HepG2 (cell line): ENCODE results near the gene IQCC. TPM values are rescaled to one million over a fixed set of nuclear protein-coding genes. Genes with fewer than 3 reads are reported as not detected.

Experiments
- ARID3A ChIP-seq: IDR thresholded peaks from 2 replicates; pipeline ENCODE4 v1.6.1; 2012; ENCODE audit warnings: low read depth, low read length, improper control_type of control experiment
- ARNTL ChIP-seq: sonication (generic); formaldehyde crosslinking; IDR thresholded peaks from 2 replicates; pipeline ENCODE4 v1.4.0; 2020; ENCODE audit warnings: mild to moderate bottlenecking, missing genetic modification reagents
- CTCF ChIP-seq: sonication (generic); formaldehyde crosslinking; IDR thresholded peaks from 2 replicates; pipeline ENCODE4 v1.5.0; 2020; ENCODE audit warnings: mild to moderate bottlenecking, missing genetic modification reagents, moderate library complexity
- DMAP1 ChIP-seq: IDR thresholded peaks from 2 replicates; pipeline ENCODE4 v1.6.1; 2016
- EEA1 ChIP-seq: sonication (generic); formaldehyde crosslinking; IDR thresholded peaks from 2 replicates; pipeline ENCODE4 v1.5.1; 2020; ENCODE audit warnings: mild to moderate bottlenecking, missing genetic modification reagents, borderline replicate concordance
- ESRRA ChIP-seq: sonication (generic); formaldehyde crosslinking; IDR thresholded peaks from 2 replicates; pipeline ENCODE4 v1.5.1; 2020; ENCODE audit warnings: mild to moderate bottlenecking, low read depth, missing genetic modification reagents
- FOXA3 ChIP-seq: IDR thresholded peaks from 2 replicates; pipeline ENCODE4 v1.6.1; 2016; ENCODE audit warnings: missing genetic modification reagents, missing compliant biosample characterization
- KLF6 ChIP-seq: IDR thresholded peaks from 2 replicates; pipeline ENCODE4 v1.8.0; 2016; ENCODE audit warnings: missing biosample characterization, missing genetic modification reagents
- MTF2 ChIP-seq: sonication (generic); formaldehyde crosslinking; IDR thresholded peaks from 2 replicates; pipeline ENCODE4 v1.5.0; 2020; ENCODE audit warnings: missing genetic modification reagents, borderline replicate concordance
- MYPOP ChIP-seq: sonication (generic); formaldehyde crosslinking; IDR thresholded peaks from 2 replicates; pipeline ENCODE4 v1.8.1; 2023; ENCODE audit warnings: mild to moderate bottlenecking, moderate library complexity, missing genetic modification reagents
- NR3C1 ChIP-seq: sonication (generic); formaldehyde crosslinking; IDR thresholded peaks from 2 replicates; pipeline ENCODE4 v1.4.0; 2020; ENCODE audit warnings: missing genetic modification reagents
- PHF20 ChIP-seq: sonication (generic); formaldehyde crosslinking; IDR thresholded peaks from 2 replicates; pipeline ENCODE4 v1.5.0; 2020; ENCODE audit warnings: mild to moderate bottlenecking, missing genetic modification reagents
- RBM22 ChIP-seq: fragments of 200-400 bp; formaldehyde crosslinking; optimal IDR thresholded peaks from 2 replicates; pipeline ENCODE3; 2017; ENCODE audit warnings: mild to moderate bottlenecking, low read length, moderate library complexity
- RCOR2 ChIP-seq: IDR thresholded peaks from 2 replicates; pipeline ENCODE4 v1.6.1; 2016; ENCODE audit warnings: missing biosample characterization, missing genetic modification reagents
- REXO4 ChIP-seq: sonication (generic); formaldehyde crosslinking; IDR thresholded peaks from 2 replicates; pipeline ENCODE4 v1.8.0; 2022; ENCODE audit warnings: missing genetic modification reagents, mild to moderate bottlenecking, borderline replicate concordance
- SMARCE1 ChIP-seq: fragments of 450-650 bp; IDR thresholded peaks from 2 replicates; pipeline ENCODE4 v1.6.1; 2017; ENCODE audit warnings: borderline replicate concordance
- SOX6 ChIP-seq, 2 experiments: fragments of 450-650 bp in 1 of 2; sonication (generic) in 1 of 2; formaldehyde crosslinking in 1 of 2; IDR thresholded peaks; 2 replicates each; pipeline versions ENCODE4 v1.4.0 to v1.6.1; 2017 to 2020; ENCODE audit warnings: antibody characterized with exemption in 1 of 2, mild to moderate bottlenecking in 1 of 2, missing genetic modification reagents in 1 of 2
- SP1 ChIP-seq, 2 experiments: fragments of 450-650 bp in 1 of 2; sonication (generic) in 1 of 2; formaldehyde crosslinking in 1 of 2; IDR thresholded peaks; 2 replicates each; pipeline versions ENCODE4 v1.4.0 to v1.6.1; 2016 to 2020; ENCODE audit warnings: missing genetic modification reagents in 1 of 2
- SRSF4 ChIP-seq: fragments of 200-400 bp; formaldehyde crosslinking; IDR thresholded peaks from one replicate; pipeline ENCODE4 v1.6.1; 2018; ENCODE audit warnings: mild to moderate bottlenecking, low read depth, low read length, moderate library complexity; ENCODE audit not compliant: poor library complexity, severe bottlenecking
- TARDBP ChIP-seq: sonication (generic); formaldehyde crosslinking; IDR thresholded peaks from 2 replicates; pipeline ENCODE4 v1.8.0; 2022; ENCODE audit warnings: mild to moderate bottlenecking, missing genetic modification reagents
- ZBTB33 ChIP-seq: sonication (generic); formaldehyde crosslinking; IDR thresholded peaks from 2 replicates; pipeline ENCODE4 v1.4.0; 2020; ENCODE audit warnings: missing genetic modification reagents
- ZNF333 ChIP-seq: sonication (generic); formaldehyde crosslinking; IDR thresholded peaks from 2 replicates; pipeline ENCODE4 v1.4.0; 2020; ENCODE audit warnings: mild to moderate bottlenecking, missing genetic modification reagents, borderline replicate concordance
- ZNF530 ChIP-seq: sonication (generic); formaldehyde crosslinking; IDR thresholded peaks from 2 replicates; pipeline ENCODE4 v1.5.0; 2020; ENCODE audit warnings: low read depth, mild to moderate bottlenecking, missing genetic modification reagents
- ZNF569 ChIP-seq: sonication (generic); formaldehyde crosslinking; IDR thresholded peaks from 2 replicates; pipeline ENCODE4 v1.5.0; 2020; ENCODE audit warnings: mild to moderate bottlenecking, missing genetic modification reagents, moderate library complexity, borderline replicate concordance
- polyA plus RNA-seq, 8 experiments: library from polyadenylated mRNA; depleted of rRNA in 3 of 8; stranded (reverse) in 7 of 8; unstranded in 1 of 8; fragments of >200 nt; fragmentation: Illumina TruSeq in 4 of 8; extraction: Trizol in 4 of 8; gene quantifications; 2 replicates each; pipeline versions ENCODE4 v1.2.1 to v1.2.3, GENCODE V29; 2011 to 2016; ENCODE audit warnings: low read depth in 4 of 8, missing spikeins in 1 of 8, mixed read lengths in 1 of 8; ENCODE audit not compliant: insufficient read depth in 1 of 8
- total RNA-seq, 5 experiments: library from RNA; depleted of rRNA; stranded (reverse); fragments of >200 nt; fragmentation: Illumina TruSeq; extraction: Trizol; gene quantifications; 2 replicates each; pipeline ENCODE4 v1.2.3, GENCODE V29; 2016; ENCODE audit warnings: low read depth in 1 of 5

IQCC gene
- total and polyA plus RNA-seq, 2 of the 13 experiments (the other 11 are each of a cell fraction or from before 2014, with no cell fraction given), result 1.7 to 3.0 TPM

GRCh38 chr1:32178380-32179192 lies 26.9 kb upstream of the IQCC start (continued):
- TF ChIP-seq CTCF (CRISPR knock-in tag) (no peak), SP1 (IDR thresholded peaks at IDR 0.05) (no peak), SP1 (CRISPR knock-in tag; IDR thresholded peaks at IDR 0.05) (no peak), RCOR2 (no peak), REXO4 (CRISPR knock-in tag) (no peak), ESRRA (CRISPR knock-in tag) (0 out of 2 replicates have a peak, but pooled peaks have one; percentile 7), SOX6 (IDR thresholded peaks at IDR 0.05) (no peak), SOX6 (CRISPR knock-in tag; IDR thresholded peaks at IDR 0.05) (peak; percentile 56), ZNF530 (CRISPR knock-in tag) (no peak), EEA1 (CRISPR knock-in tag) (no peak), ZNF333 (CRISPR knock-in tag) (no peak), TARDBP (CRISPR knock-in tag) (no peak), NR3C1 (CRISPR knock-in tag) (no peak), RBM22 (peak; percentile 53), ARID3A (peak; percentile 59), ARNTL (CRISPR knock-in tag) (no peak), KLF6 (CRISPR knock-in tag) (peak; percentile 84; the same call in 1 of the 2 replicates), ZNF569 (no peak), MYPOP (CRISPR knock-in tag) (no peak; the same call in 1 of the 2 replicates), PHF20 (no peak), SRSF4 (no peak), SMARCE1 (no peak), MTF2 (CRISPR knock-in tag) (no peak), DMAP1 (CRISPR knock-in tag) (no peak), FOXA3 (peak; percentile 91), ZBTB33 (0 out of 2 replicates have a peak, but pooled peaks have one; percentile 38)
